GM19397 (cell line): ENCODE measurements around the gene CNST.
A peak's percentile ranks its signal among the peaks of the same experiment; 100 is the strongest.
"Not testable (repeated sequence)": the region's sequence is repeated elsewhere in the genome, so short reads cannot be mapped to it uniquely, and the experiment has no call there.

Source experiments
- ATAC-seq: cut with Tn5 transposase; IDR thresholded peaks from one replicate; pipeline ENCODE4 v1.9.1; 2021; ENCODE audit warnings: mild to moderate bottlenecking, moderate library complexity; ENCODE audit not compliant: unreplicated experiment

CNST gene

GRCh38 chr1:246613096-246613758, 47.0 kb downstream of the CNST start:
- ATAC-seq = no peak

GRCh38 chr1:246617156-246617555, 50.9 kb downstream of the CNST start:
- ATAC-seq = no peak

DNA sequence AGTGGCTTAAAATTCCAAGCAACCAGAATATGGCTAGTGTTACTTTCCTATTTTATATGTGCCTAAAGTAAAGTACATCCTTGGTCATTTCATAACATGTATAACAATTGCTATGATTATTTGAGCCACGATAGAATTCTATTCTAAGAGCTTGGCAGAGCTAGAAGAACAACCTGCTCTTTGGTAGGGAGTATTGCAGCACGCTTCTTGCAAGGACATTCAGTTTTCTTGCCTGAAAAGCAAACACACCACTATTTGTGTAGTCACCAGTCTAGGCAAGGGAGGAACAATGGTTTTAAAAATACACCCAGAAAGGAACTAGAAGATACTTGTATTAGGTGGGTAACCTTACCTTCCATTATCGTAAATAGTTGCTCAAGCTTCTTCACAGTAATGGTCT, 51.5 kb downstream of the CNST start:
- ATAC-seq = no peak

DNA sequence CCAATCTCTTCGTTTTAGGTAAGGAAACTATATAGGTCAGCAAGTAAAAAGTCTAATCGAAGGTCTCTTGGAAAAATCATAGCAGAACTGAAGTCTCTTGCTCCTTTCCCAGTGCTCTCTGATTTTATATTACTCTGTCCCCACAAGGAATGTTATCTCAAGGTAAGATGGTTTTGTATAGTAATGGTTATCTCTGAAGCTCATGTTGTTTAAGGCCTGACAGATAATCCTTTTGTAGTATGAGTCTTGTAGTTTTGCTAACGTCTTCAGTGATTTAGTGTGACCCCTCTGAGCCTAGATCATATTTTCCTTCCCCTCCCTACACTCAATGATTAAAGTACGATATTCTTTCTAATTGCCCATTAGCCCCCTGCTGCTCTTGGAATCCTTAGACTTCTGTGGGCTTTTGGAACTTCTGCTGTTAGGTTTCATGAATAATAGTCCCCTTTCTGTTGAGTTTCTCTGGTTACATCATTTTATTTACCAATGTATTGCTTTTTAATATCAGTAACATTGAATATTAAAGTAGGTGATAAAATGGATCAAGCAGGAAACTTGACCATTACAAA, 52.1 kb downstream of the CNST start:
- no peak for ATAC-seq

DNA sequence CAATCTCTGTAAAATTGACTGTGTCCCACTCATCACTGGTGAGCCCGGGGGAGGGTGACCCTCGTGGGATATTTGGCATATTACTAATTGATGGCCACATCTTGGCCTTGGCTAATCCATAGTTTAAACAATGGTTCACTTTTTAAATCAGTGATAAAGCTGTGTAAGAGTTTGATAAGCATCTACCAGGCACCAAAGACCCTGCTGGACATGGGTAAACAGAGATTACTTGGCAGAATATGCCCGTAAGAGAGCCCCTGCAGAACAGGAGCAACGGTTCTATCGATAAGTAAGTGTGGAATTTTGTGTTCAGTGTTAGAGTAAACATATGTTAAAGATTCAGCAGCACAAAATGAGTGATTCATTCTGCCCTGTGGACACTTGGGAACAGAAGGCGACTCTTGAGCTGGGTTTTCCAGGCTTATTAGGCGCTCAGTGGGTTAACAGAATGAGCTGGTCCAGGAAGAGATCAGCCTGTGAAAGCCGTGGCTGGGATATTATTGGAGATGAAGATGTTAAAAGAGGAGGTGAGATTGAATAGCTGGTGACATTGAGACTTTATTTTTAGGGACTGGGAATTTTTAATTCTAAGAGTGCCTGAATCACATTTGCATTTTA, 55.9 kb downstream of the CNST start:
- ATAC-seq = no peak

DNA sequence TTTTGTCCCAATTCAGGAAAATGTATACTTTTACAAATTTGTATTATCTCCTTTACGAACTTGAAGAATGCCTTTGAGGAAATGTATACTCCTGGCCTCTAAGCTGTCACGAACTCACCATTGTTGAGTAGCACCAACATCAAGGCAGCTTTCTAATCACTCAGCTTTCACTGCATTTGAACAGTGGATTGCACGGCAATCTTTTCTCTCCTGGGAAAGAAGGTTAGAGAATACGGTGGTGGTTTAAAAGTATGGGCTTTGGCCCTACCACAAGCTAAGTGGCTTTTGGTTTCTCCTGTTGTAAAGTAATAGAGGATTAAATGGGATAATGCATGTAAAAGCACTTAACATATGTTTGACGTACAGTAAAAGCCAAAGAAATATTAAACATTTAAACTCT, 57.8 kb downstream of the CNST start:
- ATAC-seq = no peak

GRCh38 chr1:246629030-246629429, 62.8 kb downstream of the CNST start:
- peak; percentile 92 for ATAC-seq

GRCh38 chr1:246629976-246630375, 63.7 kb downstream of the CNST start:
- no peak for ATAC-seq

- ATAC-seq = no peak
These were observed 65.2 kb downstream of the CNST start for GRCh38 chr1:246631426-246631825.

GRCh38 chr1:246632281-246633168, 66.3 kb downstream of the CNST start:
- ATAC-seq = no peak

- not testable (repeated sequence) for ATAC-seq
These were observed 68.4 kb downstream of the CNST start for GRCh38 chr1:246634659-246635058.

DNA sequence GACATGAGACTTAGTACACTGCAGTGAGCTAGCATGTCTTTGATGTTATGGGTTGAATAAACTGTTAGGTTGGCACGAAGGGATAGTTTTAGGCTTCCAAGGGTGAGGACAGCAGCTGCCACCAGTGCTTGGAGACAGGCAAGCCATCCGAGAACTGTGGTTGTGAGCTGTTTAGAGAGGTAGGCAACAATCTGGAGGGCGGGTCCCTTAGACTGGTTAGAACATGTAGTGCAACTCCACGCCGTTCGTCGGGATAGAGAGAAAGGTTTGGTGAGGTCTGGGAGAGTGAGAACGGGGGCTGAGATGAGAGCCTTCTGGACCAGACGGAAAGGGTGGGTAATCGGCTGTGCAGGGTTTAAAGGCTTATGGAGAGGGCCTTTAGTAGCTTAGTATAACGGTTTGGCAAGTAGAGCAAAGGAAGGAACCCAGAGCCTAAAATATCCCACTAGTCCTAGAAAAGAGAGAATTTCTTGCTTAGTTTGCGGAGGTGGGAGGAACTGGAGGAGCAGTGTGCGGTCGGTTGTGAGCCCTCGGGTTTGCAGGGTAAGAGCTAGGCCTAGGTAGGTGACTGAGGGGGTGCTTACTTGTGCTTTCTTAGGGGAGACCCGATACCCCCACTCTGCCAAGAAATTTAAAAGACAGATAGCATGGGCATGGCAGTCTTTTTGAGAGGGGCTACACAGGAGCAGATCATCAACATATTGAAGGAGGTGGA, 72.8 kb downstream of the CNST start:
- no peak for ATAC-seq

DNA sequence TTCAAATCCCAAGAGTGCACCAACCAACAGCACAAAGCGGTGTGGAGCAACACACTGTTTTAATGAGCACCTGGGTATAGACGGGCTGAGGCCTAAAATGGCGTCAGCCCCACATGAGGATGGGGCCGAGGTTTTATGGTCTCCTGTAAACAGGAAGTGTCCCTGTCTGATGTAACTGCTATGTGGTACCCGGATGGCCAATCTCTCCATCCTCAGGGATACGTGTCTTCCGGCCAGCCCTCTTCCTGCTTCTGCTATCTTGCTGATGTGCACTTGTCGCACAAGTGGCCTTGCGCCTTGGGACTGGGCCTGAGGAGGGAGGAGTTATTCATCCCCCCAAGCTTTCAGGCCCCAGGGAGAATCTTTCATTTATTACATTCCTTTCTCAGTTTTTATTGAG, 73.5 kb downstream of the CNST start:
- no peak for ATAC-seq

DNA sequence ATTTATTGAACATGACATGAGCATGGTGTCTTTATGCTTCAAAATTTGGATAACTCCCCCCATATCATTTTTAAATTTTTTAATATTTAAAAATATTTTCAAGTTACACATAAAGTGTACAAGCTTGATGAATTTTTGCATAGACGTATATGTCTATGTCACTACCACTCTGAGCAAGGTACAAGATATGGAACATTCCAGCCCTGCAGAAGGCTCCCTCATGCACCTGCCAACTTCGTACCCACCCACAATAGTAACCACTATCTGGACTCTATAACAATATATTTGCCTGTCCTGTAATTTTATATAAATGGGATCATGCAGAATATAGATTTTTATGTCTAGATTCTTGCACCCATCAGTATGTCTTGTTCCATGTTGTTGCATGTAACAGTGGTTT, 74.5 kb downstream of the CNST start:
- no peak for ATAC-seq

DNA sequence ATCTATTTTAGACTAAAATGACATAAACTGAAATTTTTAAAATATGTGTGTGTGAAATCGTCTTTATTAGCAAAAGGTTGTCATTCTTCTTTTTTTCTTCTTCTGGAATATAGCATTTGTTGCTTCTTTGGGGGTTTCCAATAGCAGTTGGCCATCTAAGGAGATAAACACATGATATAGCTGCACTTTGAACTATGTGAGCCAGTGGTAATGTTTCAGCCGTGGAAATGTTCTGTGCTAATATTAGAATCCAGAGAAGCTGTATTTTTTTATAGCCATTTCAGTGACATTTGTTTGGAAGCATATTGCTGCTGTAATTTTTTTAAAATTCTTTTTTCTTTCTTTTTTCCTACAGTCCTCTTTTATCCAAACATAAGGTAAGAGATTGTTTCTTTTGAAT, 75.1 kb downstream of the CNST start:
- ATAC-seq = no peak

DNA sequence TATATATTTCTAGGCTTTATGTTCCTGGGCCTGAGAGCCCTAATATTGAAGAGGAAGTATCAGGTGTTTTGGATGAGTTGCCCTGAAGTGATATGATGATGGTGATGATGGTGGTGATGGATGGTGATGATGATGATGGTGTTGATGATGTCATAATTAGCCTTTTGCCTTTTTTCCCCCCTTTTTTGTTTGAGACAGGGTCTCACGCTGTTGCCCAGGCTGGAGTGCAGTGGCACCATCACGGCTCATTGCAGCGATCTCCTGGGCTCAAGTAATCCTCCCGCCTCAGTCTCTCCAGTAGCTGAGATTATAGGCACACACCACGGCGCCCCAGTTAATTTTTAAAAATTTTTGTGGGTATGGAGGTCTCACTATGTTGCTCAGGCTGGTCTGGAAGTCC, 76.5 kb downstream of the CNST start:
- no peak for ATAC-seq

DNA sequence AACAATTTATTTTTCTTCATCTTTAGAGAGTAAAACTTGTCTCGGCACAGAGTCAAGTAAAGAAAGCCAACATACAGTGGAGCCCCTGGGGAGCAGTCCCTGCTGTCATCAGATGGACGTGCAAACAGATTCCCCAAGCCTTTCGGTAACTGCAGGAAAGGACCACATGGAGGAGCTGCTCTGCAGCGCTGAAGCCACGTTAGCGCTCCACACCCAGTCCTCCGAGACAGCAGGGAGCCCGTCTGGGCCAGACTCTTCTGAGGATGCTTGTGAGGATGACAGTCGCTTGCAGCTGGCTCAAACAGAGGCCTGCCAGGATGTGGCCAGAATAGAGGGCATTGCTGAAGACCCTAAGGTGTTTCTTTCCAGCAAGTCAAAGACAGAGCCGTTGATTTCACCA, 80.9 kb downstream of the CNST start:
- no peak for ATAC-seq

DNA sequence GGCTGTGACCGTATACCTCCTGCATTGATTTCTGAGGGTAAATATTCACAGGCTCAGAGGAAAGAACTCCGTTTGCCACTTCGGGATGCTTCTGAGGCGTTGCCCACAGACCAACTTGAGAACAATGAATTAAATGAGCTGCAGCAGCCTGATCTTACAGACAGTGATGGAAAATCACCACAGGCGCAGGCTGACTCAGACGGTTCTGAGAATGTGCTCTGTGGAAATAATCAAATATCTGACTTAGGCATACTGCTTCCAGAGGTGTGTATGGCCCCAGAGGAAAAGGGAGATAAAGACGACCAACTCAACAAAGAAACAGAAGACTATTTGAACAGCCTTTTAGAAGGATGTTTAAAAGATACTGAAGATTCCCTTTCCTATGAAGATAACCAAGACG, 81.3 kb downstream of the CNST start:
- no peak for ATAC-seq

GRCh38 chr1:246651012-246651695, 84.9 kb downstream of the CNST start:
- no peak for ATAC-seq

- ATAC-seq = no peak
These were observed 92.3 kb downstream of the CNST start for GRCh38 chr1:246658567-246658966.
